ENCODE measurements around the gene CFAP299. TPM values are rescaled to one million over a fixed set of nuclear protein-coding genes. Genes with fewer than 3 reads are reported as not detected.

CFAP299 gene
- total RNA-seq, 1 donor from 2014 or later: not detected

GRCh38 chr4:80489798-80490197, 154.3 kb downstream of the CFAP299 start:
- no peak overlapping the region for H3K27ac Mint-ChIP-seq (ENCODE audit: unreplicated experiment)
- no peaks in the 10 kb centered on the region for H3K36me3 Mint-ChIP-seq (ENCODE audit: unreplicated experiment)
- H3K4me3 Mint-ChIP-seq (ENCODE audit: unreplicated experiment): no peak overlapping the region
- no peaks in the 10 kb centered on the region for H3K4me1 Mint-ChIP-seq (ENCODE audit: unreplicated experiment)
- H3K9me3 Mint-ChIP-seq (ENCODE audit: unreplicated experiment): no peaks in the 10 kb centered on the region
- no peak for TF ChIP-seq CTCF (IDR thresholded peaks at IDR 0.05)
- DNase-seq (ENCODE audit: extremely low spot score, unreplicated experiment): no peak
- peaks cover 6% of the 10 kb centered on the region for H3K27me3 Mint-ChIP-seq (ENCODE audit: unreplicated experiment)

GRCh38 chr4:80492761-80493160, 157.2 kb downstream of the CFAP299 start:
- H3K4me1 Mint-ChIP-seq (ENCODE audit: unreplicated experiment): no peaks in the 10 kb centered on the region

GRCh38 chr4:80495865-80496264, 160.3 kb downstream of the CFAP299 start:
- Mint-ChIP-seq H3K4me3 (ENCODE audit: unreplicated experiment) (no peak overlapping the region), H3K9me3 (ENCODE audit: unreplicated experiment) (peaks cover 4% of the 10 kb centered on the region), H3K27ac (ENCODE audit: unreplicated experiment) (no peak overlapping the region), H3K27me3 (ENCODE audit: unreplicated experiment) (peaks cover 3% of the 10 kb centered on the region), H3K4me1 (ENCODE audit: unreplicated experiment) (no peaks in the 10 kb centered on the region), H3K36me3 (ENCODE audit: unreplicated experiment) (no peaks in the 10 kb centered on the region)
- no peak for DNase-seq (ENCODE audit: extremely low spot score, unreplicated experiment)
- no peak for TF ChIP-seq CTCF (IDR thresholded peaks at IDR 0.05)

More at GRCh38 chr4:80492761-80493160, 157.2 kb downstream of the CFAP299 start:
- peaks cover 4% of the 10 kb centered on the region for H3K9me3 Mint-ChIP-seq (ENCODE audit: unreplicated experiment)
- TF ChIP-seq CTCF (IDR thresholded peaks at IDR 0.05): no peak
- H3K27ac Mint-ChIP-seq (ENCODE audit: unreplicated experiment): no peak overlapping the region
- H3K4me3 Mint-ChIP-seq (ENCODE audit: unreplicated experiment): no peak overlapping the region
- DNase-seq (ENCODE audit: extremely low spot score, unreplicated experiment): no peak
- no peaks in the 10 kb centered on the region for H3K27me3 Mint-ChIP-seq (ENCODE audit: unreplicated experiment)
- H3K36me3 Mint-ChIP-seq (ENCODE audit: unreplicated experiment): no peaks in the 10 kb centered on the region

- Mint-ChIP-seq H3K4me3 (ENCODE audit: unreplicated experiment) (no peak overlapping the region), H3K4me1 (ENCODE audit: unreplicated experiment) (no peaks in the 10 kb centered on the region), H3K27ac (ENCODE audit: unreplicated experiment) (no peak overlapping the region), H3K9me3 (ENCODE audit: unreplicated experiment) (peaks cover 4% of the 10 kb centered on the region), H3K36me3 (ENCODE audit: unreplicated experiment) (no peaks in the 10 kb centered on the region), H3K27me3 (ENCODE audit: unreplicated experiment) (peaks cover 11% of the 10 kb centered on the region)
- no peak for TF ChIP-seq CTCF (IDR thresholded peaks at IDR 0.05)
- no peak for DNase-seq (ENCODE audit: extremely low spot score, unreplicated experiment)
Observed at GRCh38 chr4:80498725-80499124, 163.2 kb downstream of the CFAP299 start.

- no peak overlapping the region for H3K27ac Mint-ChIP-seq (ENCODE audit: unreplicated experiment)
- no peak overlapping the region for H3K4me3 Mint-ChIP-seq (ENCODE audit: unreplicated experiment)
- DNase-seq (ENCODE audit: extremely low spot score, unreplicated experiment): no peak
- no peaks in the 10 kb centered on the region for H3K4me1 Mint-ChIP-seq (ENCODE audit: unreplicated experiment)
- no peaks in the 10 kb centered on the region for H3K36me3 Mint-ChIP-seq (ENCODE audit: unreplicated experiment)
- H3K27me3 Mint-ChIP-seq (ENCODE audit: unreplicated experiment): peaks cover 11% of the 10 kb centered on the region
- no peak for TF ChIP-seq CTCF (IDR thresholded peaks at IDR 0.05)
- H3K9me3 Mint-ChIP-seq (ENCODE audit: unreplicated experiment): peaks cover 4% of the 10 kb centered on the region
Observed at GRCh38 chr4:80500613-80501012, 165.1 kb downstream of the CFAP299 start.
